MM.1S (cell line): ENCODE measurements around the gene CAVIN3.

Experiments
- CTCF ChIP-seq: fragments of 300-600 bp; sonication (generic); IDR thresholded peaks from 2 replicates; pipeline ENCODE4 v1.5.1; 2016; ENCODE audit warnings: antibody characterized with exemption, low read length, mixed read lengths
- EZH2 ChIP-seq: fragments of 300-600 bp; sonication (generic); optimal IDR thresholded peaks from 2 replicates; pipeline ENCODE3; 2017; ENCODE audit warnings: low read depth, mild to moderate bottlenecking, antibody characterized with exemption, low read length, mixed read lengths

DNA sequence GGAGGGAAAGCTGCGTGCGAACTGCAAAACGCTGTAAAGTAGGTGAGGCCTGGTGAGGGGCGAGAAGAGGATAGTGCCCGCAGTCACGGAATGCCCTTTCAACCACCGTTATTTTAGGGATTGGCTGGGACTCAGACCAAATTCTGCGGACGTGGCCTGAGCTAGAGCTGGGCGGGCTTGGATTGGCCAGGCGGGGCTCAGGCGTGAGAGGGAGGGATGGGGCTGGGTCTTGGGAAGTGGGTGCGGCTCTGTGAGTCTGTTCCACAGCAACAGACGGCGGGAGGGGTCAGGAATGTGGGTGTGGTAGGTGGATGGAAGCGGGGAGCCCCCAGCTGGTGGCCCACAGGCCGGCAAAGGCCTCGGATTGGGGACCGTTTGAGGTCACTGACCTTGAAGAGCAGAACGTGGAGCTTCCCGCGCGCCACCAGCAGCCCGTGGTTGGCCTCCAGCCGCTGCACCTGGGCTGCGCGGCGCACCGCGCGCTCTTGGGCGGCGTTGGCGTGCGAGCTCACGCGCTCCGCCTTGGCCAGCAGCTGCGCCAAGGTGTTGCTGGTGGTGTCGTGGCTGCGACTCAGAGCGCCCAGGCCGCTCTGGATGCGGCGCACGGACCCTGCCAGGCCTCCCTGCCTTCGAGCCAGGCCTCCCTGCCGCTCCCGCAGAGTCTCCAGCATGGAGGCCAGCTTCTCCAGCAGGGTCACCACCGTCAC lies 444 bp downstream of the CAVIN3 start:
- TF ChIP-seq CTCF (no peak), EZH2 (no peak)
